Superior temporal gyrus (tissue), 1 donor: ENCODE data around the gene MAST2.
"Not testable (repeated sequence)": the region's sequence is repeated elsewhere in the genome, so short reads cannot be mapped to it uniquely, and the experiment has no call there.

Experiments used
- DNase-seq: peaks from one replicate; pipeline ENCODE4 v3.0.0-alpha.2; 2016; ENCODE audit errors: extremely low spot score

The MAST2 gene

GRCh38 chr1:46021046-46021996 lies 217.9 kb downstream of the MAST2 start:
- DNase-seq: no peak

DNA sequence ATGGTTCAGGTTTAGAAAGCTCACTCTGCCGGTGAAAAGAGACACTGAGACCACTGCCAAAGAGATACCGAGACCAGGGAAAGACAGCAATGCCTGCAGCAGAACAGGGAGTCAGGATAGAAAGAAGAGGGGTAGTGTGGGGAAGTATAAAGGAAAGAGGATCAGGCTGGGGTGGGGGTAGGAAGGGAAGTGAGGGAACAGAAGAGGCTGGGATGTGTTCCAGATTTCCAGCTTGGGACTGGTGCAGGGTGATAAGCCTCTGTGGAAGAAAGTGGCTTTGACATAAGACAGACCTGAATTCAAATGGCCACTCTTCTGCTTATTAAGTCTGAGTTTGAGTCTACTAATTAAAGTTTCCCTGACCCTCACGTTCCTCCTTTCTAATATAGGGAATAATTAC lies 223.1 kb downstream of the MAST2 start:
- no peak for DNase-seq

DNA sequence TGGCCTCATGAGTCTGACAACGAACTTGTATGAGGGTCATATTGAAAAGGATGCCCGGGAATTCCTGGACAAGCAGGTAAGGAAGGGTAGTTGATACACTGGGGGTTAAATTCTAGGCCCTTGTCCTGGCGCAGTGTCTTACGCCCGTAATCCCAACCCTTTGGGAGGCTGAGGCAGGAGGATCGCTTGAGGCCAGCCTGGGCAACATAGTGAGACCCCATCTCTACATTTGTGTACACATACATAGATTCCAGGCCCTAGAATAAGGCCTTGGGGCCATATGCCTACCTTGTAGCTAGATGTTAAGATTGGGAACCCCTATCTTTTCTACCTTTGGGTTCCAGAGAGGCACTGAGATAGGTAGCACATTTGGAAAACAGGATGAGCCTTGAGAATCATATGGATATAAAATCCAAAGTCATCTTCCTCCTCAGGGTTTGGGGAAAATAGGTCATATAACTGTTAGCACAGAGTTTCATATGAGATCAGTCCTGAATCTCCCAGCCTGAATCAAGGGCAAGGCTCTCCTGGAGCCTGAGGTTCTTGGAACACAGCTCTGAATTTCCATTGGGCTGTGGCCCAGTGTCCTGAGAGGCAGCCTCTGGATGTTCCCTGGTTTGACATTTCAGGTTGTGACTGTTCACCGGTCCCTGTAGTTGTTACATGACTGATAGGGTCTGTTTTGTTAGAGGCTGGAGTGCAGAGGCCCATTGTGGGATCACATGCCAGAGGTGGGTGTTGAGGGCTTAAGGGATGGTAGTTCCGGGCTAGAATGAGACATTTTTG lies 224.6 kb downstream of the MAST2 start:
- no peak for DNase-seq

DNA sequence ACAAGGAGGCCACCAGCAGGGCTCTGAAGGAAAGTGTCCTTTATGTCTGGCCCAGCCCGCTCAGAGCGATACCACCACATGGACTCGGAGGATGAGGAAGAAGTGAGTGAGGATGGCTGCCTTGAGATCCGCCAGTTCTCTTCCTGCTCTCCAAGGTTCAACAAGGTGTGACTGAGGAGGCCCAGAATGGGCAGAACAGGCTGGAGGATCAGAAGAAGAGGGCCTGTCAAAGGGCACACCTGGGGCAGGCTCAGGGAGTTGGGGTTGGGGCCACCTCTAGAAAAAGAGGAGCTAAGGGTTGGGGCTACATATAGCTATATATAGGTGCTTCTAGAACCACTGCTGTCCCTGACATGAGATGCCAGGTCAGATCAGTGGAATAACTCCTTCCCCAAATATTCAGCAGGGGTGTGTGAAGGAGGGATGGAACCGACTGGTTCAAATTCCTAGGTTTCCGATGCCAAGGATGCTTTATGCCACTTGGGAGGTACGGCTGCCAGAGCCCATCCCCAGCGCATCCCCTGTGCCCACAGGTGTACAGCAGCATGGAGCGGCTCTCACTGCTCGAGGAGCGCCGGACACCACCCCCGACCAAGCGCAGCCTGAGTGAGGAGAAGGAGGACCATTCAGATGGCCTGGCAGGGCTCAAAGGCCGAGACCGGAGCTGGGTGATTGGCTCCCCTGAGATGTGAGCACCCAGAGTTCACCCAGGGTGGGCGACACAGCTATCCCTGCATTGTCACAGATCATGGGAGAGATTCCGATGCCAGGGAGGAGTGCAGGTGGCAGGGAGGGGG lies 226.9 kb downstream of the MAST2 start:
- no peak for DNase-seq

DNA sequence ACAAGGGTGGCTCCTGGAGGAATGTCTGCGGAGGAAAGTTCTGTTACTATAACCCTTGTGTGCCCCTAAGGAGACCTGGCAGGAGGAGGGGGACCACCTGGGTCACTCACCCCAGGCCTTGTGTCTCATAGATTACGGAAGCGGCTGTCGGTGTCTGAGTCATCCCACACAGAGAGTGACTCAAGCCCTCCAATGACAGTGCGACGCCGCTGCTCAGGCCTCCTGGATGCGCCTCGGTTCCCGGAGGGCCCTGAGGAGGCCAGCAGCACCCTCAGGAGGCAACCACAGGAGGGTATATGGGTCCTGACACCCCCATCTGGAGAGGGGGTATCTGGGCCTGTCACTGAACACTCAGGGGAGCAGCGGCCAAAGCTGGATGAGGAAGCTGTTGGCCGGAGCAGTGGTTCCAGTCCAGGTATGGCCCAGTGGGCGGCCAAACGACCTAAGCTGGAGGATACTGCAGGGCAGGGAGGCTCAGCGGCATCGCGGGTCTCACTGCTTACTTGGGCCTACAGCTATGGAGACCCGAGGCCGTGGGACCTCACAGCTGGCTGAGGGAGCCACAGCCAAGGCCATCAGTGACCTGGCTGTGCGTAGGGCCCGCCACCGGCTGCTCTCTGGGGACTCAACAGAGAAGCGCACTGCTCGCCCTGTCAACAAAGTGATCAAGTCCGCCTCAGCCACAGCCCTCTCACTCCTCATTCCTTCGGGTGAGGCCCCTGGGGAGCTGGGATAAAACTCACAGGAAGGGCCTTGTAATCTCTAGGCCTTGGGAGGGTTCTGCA lies 227.7 kb downstream of the MAST2 start:
- DNase-seq: no peak

DNA sequence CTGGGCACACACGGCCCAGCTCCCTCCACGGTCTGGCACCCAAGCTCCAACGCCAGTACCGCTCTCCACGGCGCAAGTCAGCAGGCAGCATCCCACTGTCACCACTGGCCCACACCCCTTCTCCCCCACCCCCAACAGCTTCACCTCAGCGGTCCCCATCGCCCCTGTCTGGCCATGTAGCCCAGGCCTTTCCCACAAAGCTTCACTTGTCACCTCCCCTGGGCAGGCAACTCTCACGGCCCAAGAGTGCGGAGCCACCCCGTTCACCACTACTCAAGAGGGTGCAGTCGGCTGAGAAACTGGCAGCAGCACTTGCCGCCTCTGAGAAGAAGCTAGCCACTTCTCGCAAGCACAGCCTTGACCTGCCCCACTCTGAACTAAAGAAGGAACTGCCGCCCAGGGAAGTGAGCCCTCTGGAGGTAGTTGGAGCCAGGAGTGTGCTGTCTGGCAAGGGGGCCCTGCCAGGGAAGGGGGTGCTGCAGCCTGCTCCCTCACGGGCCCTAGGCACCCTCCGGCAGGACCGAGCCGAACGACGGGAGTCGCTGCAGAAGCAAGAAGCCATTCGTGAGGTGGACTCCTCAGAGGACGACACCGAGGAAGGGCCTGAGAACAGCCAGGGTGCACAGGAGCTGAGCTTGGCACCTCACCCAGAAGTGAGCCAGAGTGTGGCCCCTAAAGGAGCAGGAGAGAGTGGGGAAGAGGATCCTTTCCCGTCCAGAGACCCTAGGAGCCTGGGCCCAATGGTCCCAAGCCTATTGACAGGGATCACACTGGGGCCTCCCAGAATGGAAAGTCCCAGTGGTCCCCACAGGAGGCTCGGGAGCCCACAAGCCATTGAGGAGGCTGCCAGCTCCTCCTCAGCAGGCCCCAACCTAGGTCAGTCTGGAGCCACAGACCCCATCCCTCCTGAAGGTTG lies 231.4 kb downstream of the MAST2 start:
- DNase-seq: no peak

GRCh38 chr1:46036894-46037839 lies 233.8 kb downstream of the MAST2 start:
- DNase-seq: peak; percentile 95

GRCh38 chr1:46039571-46040052 lies 236.2 kb downstream of the MAST2 start:
- DNase-seq: no peak

DNA sequence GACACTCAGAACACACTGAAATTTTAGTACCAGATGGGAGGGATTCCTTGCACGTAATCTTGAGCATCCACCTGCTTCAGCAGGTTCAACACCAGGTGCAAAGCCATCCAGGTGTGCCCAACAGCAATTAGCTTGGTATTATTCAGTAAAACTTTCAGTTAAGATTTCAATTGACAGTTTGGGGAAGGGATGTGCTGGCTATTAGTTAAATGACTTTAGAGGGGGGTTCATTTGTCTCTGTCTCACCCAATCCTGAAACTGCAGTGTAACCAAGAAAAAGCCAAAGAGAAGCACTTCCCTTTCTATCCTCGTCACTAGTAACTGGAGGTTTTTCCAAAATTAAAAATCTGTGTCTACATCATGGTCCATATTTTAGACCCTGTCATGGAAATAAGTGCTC lies 238.1 kb downstream of the MAST2 start:
- no peak for DNase-seq

- no peak for DNase-seq
Measured at GRCh38 chr1:46041974-46042373, 238.6 kb downstream of the MAST2 start.

DNA sequence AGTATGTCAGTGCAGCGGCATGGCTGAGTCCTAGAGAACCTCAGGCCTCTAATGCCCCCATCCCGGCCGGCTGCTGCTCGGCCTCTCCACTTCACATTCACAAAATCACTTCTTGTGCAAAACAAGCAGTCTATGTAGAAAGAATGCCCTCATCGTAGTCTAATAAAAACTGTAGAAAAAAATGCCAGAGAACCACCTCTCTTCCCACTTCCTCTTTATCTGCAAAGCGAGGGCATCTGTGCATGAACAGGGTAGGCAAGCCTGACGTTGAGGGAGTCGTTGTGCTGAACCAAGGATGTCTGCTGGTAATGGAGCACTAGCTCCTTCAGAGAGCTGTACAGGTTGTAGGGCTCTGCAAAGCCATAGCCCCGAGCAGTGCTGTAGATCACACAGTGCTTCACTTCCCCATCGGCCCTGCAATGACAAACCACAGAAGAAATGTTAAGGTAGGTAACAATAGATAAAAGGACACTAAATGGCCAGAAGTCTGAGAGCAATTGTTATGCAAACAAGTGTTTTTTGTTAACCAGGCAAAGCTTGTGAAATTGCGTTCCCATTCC lies 240.1 kb downstream of the MAST2 start:
- DNase-seq: peak; percentile 26

DNA sequence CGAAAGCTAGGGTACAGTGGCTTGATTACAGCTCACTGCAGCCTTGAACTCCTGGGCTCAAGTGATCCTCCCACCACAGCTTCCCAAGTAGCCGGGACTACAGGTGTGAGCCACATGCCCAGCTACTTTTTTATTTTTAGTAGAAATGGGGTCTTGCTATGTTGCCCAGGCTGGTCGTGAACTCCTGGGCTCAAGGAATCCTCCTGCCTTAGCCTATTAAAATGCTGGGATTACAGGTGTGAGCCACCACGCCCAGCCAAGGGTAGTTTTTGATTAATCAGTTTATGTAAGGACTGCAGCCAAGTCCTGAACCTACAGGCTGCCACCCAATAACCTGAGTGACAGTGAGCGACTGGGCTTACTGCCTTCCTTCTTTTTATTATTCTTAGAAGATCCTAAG lies 240.7 kb downstream of the MAST2 start:
- DNase-seq: no peak

DNA sequence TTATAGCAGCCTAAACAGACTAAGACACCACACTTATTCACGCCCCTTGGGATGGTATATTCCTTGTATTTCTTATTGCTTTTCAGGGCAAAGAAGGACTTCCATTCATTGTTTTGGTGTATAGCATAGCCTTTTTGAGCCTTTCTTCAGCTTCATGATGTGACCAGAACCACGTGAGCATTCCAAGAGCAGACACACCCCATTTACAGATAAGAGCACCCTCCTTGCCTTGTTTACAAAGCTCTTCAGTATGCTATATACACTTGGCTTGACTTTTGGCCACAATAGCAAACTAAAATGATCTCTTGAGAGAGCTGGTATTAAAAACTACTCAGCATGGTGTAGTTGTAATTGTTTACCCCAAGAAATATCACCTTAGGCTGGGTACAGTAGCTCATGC lies 250.3 kb downstream of the MAST2 start:
- DNase-seq: no peak

- no peak for DNase-seq
Measured at GRCh38 chr1:46056325-46056724, 252.9 kb downstream of the MAST2 start.

- DNase-seq: not testable (repeated sequence)
Measured at GRCh38 chr1:46057215-46057614, 253.8 kb downstream of the MAST2 start.

GRCh38 chr1:46057781-46058180 lies 254.4 kb downstream of the MAST2 start:
- no peak for DNase-seq

- no peak for DNase-seq
Measured at GRCh38 chr1:46058936-46059335, 255.5 kb downstream of the MAST2 start.

DNA sequence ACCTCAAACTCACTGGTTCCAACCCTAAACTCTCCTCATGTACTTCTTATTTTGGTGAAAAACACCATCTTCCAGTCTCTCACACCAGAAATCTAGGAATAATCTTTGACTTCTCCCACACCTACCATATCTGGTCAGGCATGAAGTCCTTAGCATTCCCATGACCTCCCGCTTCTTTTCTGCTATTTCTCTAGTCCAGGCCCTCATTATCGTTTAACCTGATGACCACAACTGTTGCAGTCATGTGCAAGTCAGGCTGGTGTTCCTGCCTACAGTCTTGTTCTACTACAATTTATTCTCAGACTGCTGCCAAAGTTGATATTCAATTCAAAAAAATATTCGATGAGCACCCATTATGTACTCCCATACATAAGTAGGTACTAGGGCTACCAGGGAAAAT lies 257.7 kb downstream of the MAST2 start:
- no peak for DNase-seq
